GM23338 (cell line): ENCODE measurements around the gene BPTF. TPM values are rescaled to one million over a fixed set of nuclear protein-coding genes. Genes with fewer than 3 reads are reported as not detected.

Experiments
- ATAC-seq: fragments of 200-7000 bp; cut with Tn5 transposase; 3 replicates; pipeline ENCODE4 v1.9.1; 2020
- DNase-seq: peaks from one replicate; pipeline ENCODE4 v3.0.0-alpha.2; 2015; ENCODE audit warnings: low spot score
- H2AFZ ChIP-seq: fragments of 200-600 bp; sonication (generic); 2 replicates; pipeline ENCODE4 v1.8.0; 2016; ENCODE audit warnings: antibody characterized with exemption, mild to moderate bottlenecking, moderate library complexity
- H3F3A ChIP-seq: fragments of 200-600 bp; sonication (generic); replicated peaks from 2 replicates; pipeline ENCODE4 v1.8.0; 2017; ENCODE audit warnings: antibody characterized with exemption, mixed run types, low read depth
- H3K27ac ChIP-seq: fragments of 200-600 bp; sonication (generic); 2 replicates; pipeline ENCODE4 v1.6.1; 2016; ENCODE audit warnings: low read depth
- H3K27me3 ChIP-seq: fragments of 200-600 bp; sonication (generic); 2 replicates; pipeline ENCODE4 v1.8.0; 2016; ENCODE audit warnings: mild to moderate bottlenecking, mixed run types, moderate library complexity; ENCODE audit not compliant: insufficient read depth
- H3K36me3 ChIP-seq: fragments of 200-600 bp; sonication (generic); 2 replicates; pipeline ENCODE4 v1.8.0; 2016; ENCODE audit warnings: mild to moderate bottlenecking; ENCODE audit not compliant: insufficient read depth
- H3K4me1 ChIP-seq: fragments of 200-600 bp; sonication (generic); 2 replicates; pipeline ENCODE4 v1.8.0; 2016; ENCODE audit warnings: mild to moderate bottlenecking, moderate library complexity; ENCODE audit not compliant: insufficient read depth
- H3K4me2 ChIP-seq: fragments of 200-600 bp; sonication (generic); 2 replicates; pipeline ENCODE4 v1.7.1; 2017; ENCODE audit warnings: mixed run types
- H3K4me3 ChIP-seq: fragments of 200-600 bp; sonication (generic); 2 replicates; pipeline ENCODE4 v1.6.1; 2016; ENCODE audit warnings: mixed run types
- H3K79me2 ChIP-seq: fragments of 200-600 bp; sonication (generic); replicated peaks from 2 replicates; pipeline ENCODE4 v1.8.0; 2017; ENCODE audit warnings: mild to moderate bottlenecking; ENCODE audit not compliant: insufficient read depth
- H3K9me2 ChIP-seq: fragments of 200-600 bp; sonication (generic); 2 replicates; pipeline ENCODE4 v1.8.0; 2017; ENCODE audit not compliant: insufficient read depth
- H4K20me1 ChIP-seq: fragments of 200-600 bp; sonication (generic); replicated peaks from 2 replicates; pipeline ENCODE4 v1.8.0; 2017; ENCODE audit warnings: mild to moderate bottlenecking; ENCODE audit not compliant: insufficient read depth
- H3K27ac Mint-ChIP-seq: 2 replicates; pipeline ENCODE4 v1.8.0; 2020; ENCODE audit warnings: inconsistent platforms, mild to moderate bottlenecking, moderate library complexity, mixed read lengths
- H3K27me3 Mint-ChIP-seq: 3 replicates; pipeline ENCODE4 v1.8.0; 2022; ENCODE audit warnings: low read depth, mild to moderate bottlenecking, moderate library complexity, mixed read lengths, inconsistent platforms; ENCODE audit not compliant: insufficient read depth, poor library complexity
- H3K36me3 Mint-ChIP-seq: 3 replicates; pipeline ENCODE4 v1.8.0; 2021; ENCODE audit warnings: low read depth, mild to moderate bottlenecking, inconsistent platforms, moderate library complexity, mixed read lengths
- H3K4me1 Mint-ChIP-seq: 3 replicates; pipeline ENCODE4 v1.8.0; 2020; ENCODE audit warnings: mild to moderate bottlenecking, inconsistent platforms, mixed read lengths
- H3K4me3 Mint-ChIP-seq: 3 replicates; pipeline ENCODE4 v1.8.0; 2021; ENCODE audit warnings: moderate library complexity, mild to moderate bottlenecking, inconsistent platforms, mixed read lengths
- H3K9me3 Mint-ChIP-seq: 3 replicates; pipeline ENCODE4 v1.8.0; 2020; ENCODE audit warnings: moderate library complexity, mild to moderate bottlenecking, inconsistent platforms, mixed read lengths
- CREB1 ChIP-seq: fragments of 250-450 bp; sonication (Bioruptor Pico); IDR thresholded peaks from 2 replicates; pipeline ENCODE4 v1.5.0; 2020; ENCODE audit warnings: low read depth, mild to moderate bottlenecking, moderate library complexity
- EZH2 ChIP-seq: fragments of 200-600 bp; sonication (generic); IDR thresholded peaks from one replicate; pipeline ENCODE4 v1.8.0; 2017; ENCODE audit warnings: antibody characterized with exemption, mild to moderate bottlenecking, low read depth; ENCODE audit not compliant: unreplicated experiment
- EZH2phosphoT487 ChIP-seq: fragments of 200-600 bp; sonication (generic); IDR thresholded peaks from one replicate; pipeline ENCODE4 v1.8.1; 2018; ENCODE audit warnings: antibody characterized with exemption; ENCODE audit not compliant: unreplicated experiment
- JUNB ChIP-seq: IDR thresholded peaks from one replicate; pipeline ENCODE4 v1.6.1; 2016; ENCODE audit warnings: antibody characterized with exemption; ENCODE audit not compliant: unreplicated experiment
- NANOG ChIP-seq: IDR thresholded peaks from 2 replicates; pipeline ENCODE4 v1.6.1; 2016; ENCODE audit warnings: antibody characterized with exemption, borderline replicate concordance
- POLR2AphosphoS5 ChIP-seq: IDR thresholded peaks from 2 replicates; pipeline ENCODE4 v1.6.1; 2016; ENCODE audit warnings: antibody characterized with exemption, low read depth
- STAT1 ChIP-seq: IDR thresholded peaks from one replicate; pipeline ENCODE4 v1.6.1; 2016; ENCODE audit warnings: antibody characterized with exemption; ENCODE audit not compliant: unreplicated experiment
- ZNF114 ChIP-seq: fragments of 250-450 bp; sonication (Bioruptor Pico); IDR thresholded peaks from 2 replicates; pipeline ENCODE4 v1.5.0; 2020; ENCODE audit warnings: mild to moderate bottlenecking, moderate library complexity
- ZNF331 ChIP-seq: fragments of 250-450 bp; sonication (Bioruptor Pico); IDR thresholded peaks from 2 replicates; pipeline ENCODE4 v1.5.0; 2020; ENCODE audit warnings: low read depth, mild to moderate bottlenecking, moderate library complexity
- polyA plus RNA-seq: library from polyadenylated mRNA; unstranded; fragments of >200 nt; fragmentation: Nextera tagmentation; extraction: Ambion mirVana; gene quantifications from 2 replicates; pipeline ENCODE4 v1.2.1, GENCODE V29; 2016
- total RNA-seq: library from RNA; depleted of rRNA; stranded (reverse); fragments of >200 nt; shearing (Covaris generic); gene quantifications from 2 replicates; pipeline ENCODE4 v1.2.3, GENCODE V29; 2014
- TF ChIP-seq, protein P1 (sequence below): fragments of 250-450 bp; sonication (Bioruptor Pico); IDR thresholded peaks from 2 replicates; pipeline ENCODE4 v1.5.0; 2020; ENCODE audit warnings: mild to moderate bottlenecking, moderate library complexity
- TF ChIP-seq, protein P2 (sequence below): IDR thresholded peaks from 2 replicates; pipeline ENCODE4 v1.6.1; 2016; ENCODE audit warnings: antibody characterized with exemption
- TF ChIP-seq, protein P3 (sequence below): IDR thresholded peaks from one replicate; pipeline ENCODE4 v1.6.1; 2018; ENCODE audit warnings: antibody characterized with exemption; ENCODE audit not compliant: unreplicated experiment
- TF ChIP-seq, protein P4 (sequence below), 2 experiments: fragments of 200-600 bp in 1 of 2; sonication (generic) in 1 of 2; conservative IDR thresholded peaks; 2 replicates each; pipeline versions ENCODE4 v1.5.1 to v1.6.1; 2016 to 2017; ENCODE audit warnings: antibody characterized with exemption in 2 of 2, low read depth in 2 of 2, mild to moderate bottlenecking in 2 of 2, moderate library complexity in 1 of 2

The BPTF gene
- total and polyA plus RNA-seq, 2 experiments from 2014 or later: 161 to 179 TPM

DNA sequence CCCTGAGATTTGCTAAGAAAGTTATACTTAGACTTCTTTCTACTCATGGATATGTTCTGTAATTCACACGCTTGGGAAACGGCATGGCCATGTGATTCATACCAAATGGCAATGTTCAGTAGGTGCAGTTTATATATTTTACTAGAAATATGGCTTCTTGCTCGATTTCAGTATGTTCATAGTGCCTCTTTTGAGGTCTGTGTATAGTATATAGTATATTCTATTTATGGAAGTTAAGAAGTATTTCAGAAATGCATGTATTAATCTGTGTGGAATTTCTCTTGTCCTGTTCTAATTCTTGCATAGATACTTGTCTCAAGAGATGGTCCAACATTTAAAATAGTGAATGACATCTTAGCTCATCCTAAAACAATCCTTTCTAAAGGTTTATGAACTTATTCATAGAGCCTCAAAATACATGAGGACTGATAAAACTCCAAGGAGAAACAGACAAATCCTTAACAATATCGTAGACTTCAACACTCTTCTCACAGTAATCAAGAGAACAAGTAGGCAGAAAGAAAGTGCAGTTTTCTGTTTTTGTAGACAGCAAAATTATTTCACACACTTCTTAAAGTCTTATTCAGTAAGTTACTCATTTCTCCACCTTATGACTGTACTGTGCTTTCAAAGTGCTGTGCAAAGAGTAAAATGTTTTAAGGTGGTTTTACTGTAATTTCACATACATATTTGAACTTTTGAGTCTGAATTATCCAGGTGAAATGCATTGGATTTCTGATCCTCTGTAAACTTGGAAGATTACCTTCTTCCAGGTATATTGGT, 11.1 kb downstream of the BPTF start:
- ATAC-seq: no peak
- H3K27me3 ChIP-seq: no peaks in the 10 kb centered on the region
- no peak for DNase-seq
- H3K27ac Mint-ChIP-seq: peak overlapping the region; percentile 21; the same call in 1 of the 2 replicates
- peaks cover 9% of the 10 kb centered on the region for H3K4me1 ChIP-seq
- TF ChIP-seq STAT1: no peak
- no peak for TF ChIP-seq POLR2AphosphoS5
- TF ChIP-seq, protein P1, sequence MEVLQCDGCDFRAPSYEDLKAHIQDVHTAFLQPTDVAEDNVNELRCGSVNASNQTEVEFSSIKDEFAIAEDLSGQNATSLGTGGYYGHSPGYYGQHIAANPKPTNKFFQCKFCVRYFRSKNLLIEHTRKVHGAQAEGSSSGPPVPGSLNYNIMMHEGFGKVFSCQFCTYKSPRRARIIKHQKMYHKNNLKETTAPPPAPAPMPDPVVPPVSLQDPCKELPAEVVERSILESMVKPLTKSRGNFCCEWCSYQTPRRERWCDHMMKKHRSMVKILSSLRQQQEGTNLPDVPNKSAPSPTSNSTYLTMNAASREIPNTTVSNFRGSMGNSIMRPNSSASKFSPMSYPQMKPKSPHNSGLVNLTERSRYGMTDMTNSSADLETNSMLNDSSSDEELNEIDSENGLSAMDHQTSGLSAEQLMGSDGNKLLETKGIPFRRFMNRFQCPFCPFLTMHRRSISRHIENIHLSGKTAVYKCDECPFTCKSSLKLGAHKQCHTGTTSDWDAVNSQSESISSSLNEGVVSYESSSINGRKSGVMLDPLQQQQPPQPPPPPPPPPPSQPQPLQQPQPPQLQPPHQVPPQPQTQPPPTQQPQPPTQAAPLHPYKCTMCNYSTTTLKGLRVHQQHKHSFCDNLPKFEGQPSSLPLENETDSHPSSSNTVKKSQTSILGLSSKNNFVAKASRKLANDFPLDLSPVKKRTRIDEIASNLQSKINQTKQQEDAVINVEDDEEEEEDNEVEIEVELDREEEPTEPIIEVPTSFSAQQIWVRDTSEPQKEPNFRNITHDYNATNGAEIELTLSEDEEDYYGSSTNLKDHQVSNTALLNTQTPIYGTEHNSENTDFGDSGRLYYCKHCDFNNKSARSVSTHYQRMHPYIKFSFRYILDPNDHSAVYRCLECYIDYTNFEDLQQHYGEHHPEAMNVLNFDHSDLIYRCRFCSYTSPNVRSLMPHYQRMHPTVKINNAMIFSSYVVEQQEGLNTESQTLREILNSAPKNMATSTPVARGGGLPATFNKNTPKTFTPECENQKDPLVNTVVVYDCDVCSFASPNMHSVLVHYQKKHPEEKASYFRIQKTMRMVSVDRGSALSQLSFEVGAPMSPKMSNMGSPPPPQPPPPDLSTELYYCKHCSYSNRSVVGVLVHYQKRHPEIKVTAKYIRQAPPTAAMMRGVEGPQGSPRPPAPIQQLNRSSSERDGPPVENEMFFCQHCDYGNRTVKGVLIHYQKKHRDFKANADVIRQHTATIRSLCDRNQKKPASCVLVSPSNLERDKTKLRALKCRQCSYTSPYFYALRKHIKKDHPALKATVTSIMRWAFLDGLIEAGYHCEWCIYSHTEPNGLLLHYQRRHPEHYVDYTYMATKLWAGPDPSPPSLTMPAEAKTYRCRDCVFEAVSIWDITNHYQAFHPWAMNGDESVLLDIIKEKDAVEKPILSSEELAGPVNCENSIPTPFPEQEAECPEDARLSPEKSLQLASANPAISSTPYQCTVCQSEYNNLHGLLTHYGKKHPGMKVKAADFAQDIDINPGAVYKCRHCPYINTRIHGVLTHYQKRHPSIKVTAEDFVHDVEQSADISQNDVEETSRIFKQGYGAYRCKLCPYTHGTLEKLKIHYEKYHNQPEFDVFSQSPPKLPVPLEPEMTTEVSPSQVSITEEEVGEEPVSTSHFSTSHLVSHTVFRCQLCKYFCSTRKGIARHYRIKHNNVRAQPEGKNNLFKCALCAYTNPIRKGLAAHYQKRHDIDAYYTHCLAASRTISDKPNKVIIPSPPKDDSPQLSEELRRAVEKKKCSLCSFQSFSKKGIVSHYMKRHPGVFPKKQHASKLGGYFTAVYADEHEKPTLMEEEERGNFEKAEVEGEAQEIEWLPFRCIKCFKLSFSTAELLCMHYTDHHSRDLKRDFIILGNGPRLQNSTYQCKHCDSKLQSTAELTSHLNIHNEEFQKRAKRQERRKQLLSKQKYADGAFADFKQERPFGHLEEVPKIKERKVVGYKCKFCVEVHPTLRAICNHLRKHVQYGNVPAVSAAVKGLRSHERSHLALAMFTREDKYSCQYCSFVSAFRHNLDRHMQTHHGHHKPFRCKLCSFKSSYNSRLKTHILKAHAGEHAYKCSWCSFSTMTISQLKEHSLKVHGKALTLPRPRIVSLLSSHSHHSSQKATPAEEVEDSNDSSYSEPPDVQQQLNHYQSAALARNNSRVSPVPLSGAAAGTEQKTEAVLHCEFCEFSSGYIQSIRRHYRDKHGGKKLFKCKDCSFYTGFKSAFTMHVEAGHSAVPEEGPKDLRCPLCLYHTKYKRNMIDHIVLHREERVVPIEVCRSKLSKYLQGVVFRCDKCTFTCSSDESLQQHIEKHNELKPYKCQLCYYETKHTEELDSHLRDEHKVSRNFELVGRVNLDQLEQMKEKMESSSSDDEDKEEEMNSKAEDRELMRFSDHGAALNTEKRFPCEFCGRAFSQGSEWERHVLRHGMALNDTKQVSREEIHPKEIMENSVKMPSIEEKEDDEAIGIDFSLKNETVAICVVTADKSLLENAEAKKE (CRISPR knock-in tag): no peak
- TF ChIP-seq ZNF331 (CRISPR knock-in tag): no peak
- TF ChIP-seq, protein P2, sequence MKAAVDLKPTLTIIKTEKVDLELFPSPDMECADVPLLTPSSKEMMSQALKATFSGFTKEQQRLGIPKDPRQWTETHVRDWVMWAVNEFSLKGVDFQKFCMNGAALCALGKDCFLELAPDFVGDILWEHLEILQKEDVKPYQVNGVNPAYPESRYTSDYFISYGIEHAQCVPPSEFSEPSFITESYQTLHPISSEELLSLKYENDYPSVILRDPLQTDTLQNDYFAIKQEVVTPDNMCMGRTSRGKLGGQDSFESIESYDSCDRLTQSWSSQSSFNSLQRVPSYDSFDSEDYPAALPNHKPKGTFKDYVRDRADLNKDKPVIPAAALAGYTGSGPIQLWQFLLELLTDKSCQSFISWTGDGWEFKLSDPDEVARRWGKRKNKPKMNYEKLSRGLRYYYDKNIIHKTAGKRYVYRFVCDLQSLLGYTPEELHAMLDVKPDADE: no peak
- TF ChIP-seq NANOG: no peak
- TF ChIP-seq, protein P3, sequence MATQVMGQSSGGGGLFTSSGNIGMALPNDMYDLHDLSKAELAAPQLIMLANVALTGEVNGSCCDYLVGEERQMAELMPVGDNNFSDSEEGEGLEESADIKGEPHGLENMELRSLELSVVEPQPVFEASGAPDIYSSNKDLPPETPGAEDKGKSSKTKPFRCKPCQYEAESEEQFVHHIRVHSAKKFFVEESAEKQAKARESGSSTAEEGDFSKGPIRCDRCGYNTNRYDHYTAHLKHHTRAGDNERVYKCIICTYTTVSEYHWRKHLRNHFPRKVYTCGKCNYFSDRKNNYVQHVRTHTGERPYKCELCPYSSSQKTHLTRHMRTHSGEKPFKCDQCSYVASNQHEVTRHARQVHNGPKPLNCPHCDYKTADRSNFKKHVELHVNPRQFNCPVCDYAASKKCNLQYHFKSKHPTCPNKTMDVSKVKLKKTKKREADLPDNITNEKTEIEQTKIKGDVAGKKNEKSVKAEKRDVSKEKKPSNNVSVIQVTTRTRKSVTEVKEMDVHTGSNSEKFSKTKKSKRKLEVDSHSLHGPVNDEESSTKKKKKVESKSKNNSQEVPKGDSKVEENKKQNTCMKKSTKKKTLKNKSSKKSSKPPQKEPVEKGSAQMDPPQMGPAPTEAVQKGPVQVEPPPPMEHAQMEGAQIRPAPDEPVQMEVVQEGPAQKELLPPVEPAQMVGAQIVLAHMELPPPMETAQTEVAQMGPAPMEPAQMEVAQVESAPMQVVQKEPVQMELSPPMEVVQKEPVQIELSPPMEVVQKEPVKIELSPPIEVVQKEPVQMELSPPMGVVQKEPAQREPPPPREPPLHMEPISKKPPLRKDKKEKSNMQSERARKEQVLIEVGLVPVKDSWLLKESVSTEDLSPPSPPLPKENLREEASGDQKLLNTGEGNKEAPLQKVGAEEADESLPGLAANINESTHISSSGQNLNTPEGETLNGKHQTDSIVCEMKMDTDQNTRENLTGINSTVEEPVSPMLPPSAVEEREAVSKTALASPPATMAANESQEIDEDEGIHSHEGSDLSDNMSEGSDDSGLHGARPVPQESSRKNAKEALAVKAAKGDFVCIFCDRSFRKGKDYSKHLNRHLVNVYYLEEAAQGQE: no peak
- no peak for TF ChIP-seq ZNF114 (CRISPR knock-in tag)
- TF ChIP-seq EZH2: no peak
- TF ChIP-seq, protein P4, sequence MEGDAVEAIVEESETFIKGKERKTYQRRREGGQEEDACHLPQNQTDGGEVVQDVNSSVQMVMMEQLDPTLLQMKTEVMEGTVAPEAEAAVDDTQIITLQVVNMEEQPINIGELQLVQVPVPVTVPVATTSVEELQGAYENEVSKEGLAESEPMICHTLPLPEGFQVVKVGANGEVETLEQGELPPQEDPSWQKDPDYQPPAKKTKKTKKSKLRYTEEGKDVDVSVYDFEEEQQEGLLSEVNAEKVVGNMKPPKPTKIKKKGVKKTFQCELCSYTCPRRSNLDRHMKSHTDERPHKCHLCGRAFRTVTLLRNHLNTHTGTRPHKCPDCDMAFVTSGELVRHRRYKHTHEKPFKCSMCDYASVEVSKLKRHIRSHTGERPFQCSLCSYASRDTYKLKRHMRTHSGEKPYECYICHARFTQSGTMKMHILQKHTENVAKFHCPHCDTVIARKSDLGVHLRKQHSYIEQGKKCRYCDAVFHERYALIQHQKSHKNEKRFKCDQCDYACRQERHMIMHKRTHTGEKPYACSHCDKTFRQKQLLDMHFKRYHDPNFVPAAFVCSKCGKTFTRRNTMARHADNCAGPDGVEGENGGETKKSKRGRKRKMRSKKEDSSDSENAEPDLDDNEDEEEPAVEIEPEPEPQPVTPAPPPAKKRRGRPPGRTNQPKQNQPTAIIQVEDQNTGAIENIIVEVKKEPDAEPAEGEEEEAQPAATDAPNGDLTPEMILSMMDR (conservative IDR thresholded peaks at IDR 0.05; ENCODE audit: low read depth in 2 of 2): no peak
- TF ChIP-seq EZH2phosphoT487: no peak
- TF ChIP-seq CREB1 (CRISPR knock-in tag): no peak
- TF ChIP-seq JUNB: no peak
- peaks cover 2% of the 10 kb centered on the region for H3K27me3 Mint-ChIP-seq
- no peak overlapping the region for H3K4me2 ChIP-seq
- peaks cover 29% of the 10 kb centered on the region for H3K4me1 Mint-ChIP-seq
- H3K4me3 ChIP-seq: no peak overlapping the region
- H3F3A ChIP-seq: no peaks in the 10 kb centered on the region
- H4K20me1 ChIP-seq: peaks cover 71% of the 10 kb centered on the region
- H3K9me2 ChIP-seq: no peaks in the 10 kb centered on the region
- H3K36me3 Mint-ChIP-seq: no peaks in the 10 kb centered on the region; the same call in 1 of the 3 replicates
- no peak overlapping the region for H3K27ac ChIP-seq
- no peak overlapping the region for H2AFZ ChIP-seq
- H3K79me2 ChIP-seq: peaks cover 100% of the 10 kb centered on the region
- H3K4me3 Mint-ChIP-seq: no peak overlapping the region
- H3K36me3 ChIP-seq: no peaks in the 10 kb centered on the region
- no peaks in the 10 kb centered on the region for H3K9me3 Mint-ChIP-seq
